Hepatocyte (in vitro differentiated cells): ENCODE results near the gene AKAP13.

ENCODE experiments used
- CTCF ChIP-seq: fragments of 200-600 bp; sonication (generic); IDR thresholded peaks from 2 replicates; pipeline ENCODE4 v1.5.1; 2016; ENCODE audit warnings: antibody characterized with exemption, mild to moderate bottlenecking; ENCODE audit not compliant: poor library complexity
- EZH2 ChIP-seq: fragments of 200-600 bp; sonication (generic); IDR thresholded peaks from 2 replicates; pipeline ENCODE4 v1.6.1; 2016; ENCODE audit warnings: antibody characterized with exemption, mild to moderate bottlenecking, borderline replicate concordance

DNA sequence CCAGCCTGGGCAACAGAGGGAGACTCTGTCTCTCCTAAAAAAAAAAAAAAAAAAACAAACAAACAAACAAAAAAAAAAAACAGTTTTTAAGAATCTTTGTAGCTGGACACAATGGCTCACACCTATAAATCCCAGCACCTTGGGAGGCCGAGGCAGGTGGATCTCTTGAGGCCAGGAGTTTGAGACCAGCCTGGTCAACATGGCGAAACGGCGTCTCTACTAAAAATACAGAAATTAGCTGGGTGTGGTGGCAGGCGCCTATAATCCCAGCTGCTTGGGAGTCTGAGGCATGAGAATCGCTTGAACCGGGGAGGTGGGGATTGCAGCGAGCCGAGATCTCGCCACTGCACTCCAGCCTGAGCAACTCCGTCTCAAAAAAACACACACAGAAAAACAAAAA lies 361.3 kb downstream of the AKAP13 start:
- TF ChIP-seq CTCF: no peak
- no peak for TF ChIP-seq EZH2
